Neural cell (in vitro differentiated cells): Measurements from ENCODE around the gene OPN4. TPM values are rescaled to one million over a fixed set of nuclear protein-coding genes. Genes with fewer than 3 reads are reported as not detected.

Experiments used
- H2AFZ ChIP-seq: fragments of 200-600, 300-800 bp; sonication (generic), shearing (Covaris generic); 2 replicates; pipeline ENCODE4 v1.6.0; 2014; ENCODE audit warnings: low read depth, mild to moderate bottlenecking, antibody characterized with exemption, low read length, moderate library complexity
- H3F3A ChIP-seq: fragments of 200-600 bp; shearing (Covaris generic); 2 replicates; pipeline ENCODE4 v1.6.1; 2016; ENCODE audit warnings: mild to moderate bottlenecking, moderate library complexity, mixed read lengths, antibody characterized with exemption, low read length; ENCODE audit not compliant: insufficient read depth, poor library complexity, severe bottlenecking
- H3K27ac ChIP-seq: fragments of 200-600, 300-800 bp; sonication (generic), shearing (Covaris generic); 2 replicates; pipeline ENCODE4 v1.5.1; 2014; ENCODE audit warnings: mild to moderate bottlenecking, low read length, moderate library complexity
- H3K27me3 ChIP-seq: fragments of 300-800, 200-600 bp; sonication (generic), shearing (Covaris generic); 2 replicates; pipeline ENCODE4 v1.6.0; 2014; ENCODE audit warnings: mild to moderate bottlenecking, low read depth, low read length, moderate library complexity; ENCODE audit not compliant: insufficient read depth
- H3K36me3 ChIP-seq: fragments of 300-800, 200-600 bp; sonication (generic), shearing (Covaris generic); 2 replicates; pipeline ENCODE4 v1.5.1; 2014; ENCODE audit warnings: mild to moderate bottlenecking, antibody characterized with exemption, low read length, moderate library complexity; ENCODE audit not compliant: insufficient read depth
- H3K4me2 ChIP-seq: fragments of 300-800, 200-600 bp; sonication (generic), shearing (Covaris generic); 2 replicates; pipeline ENCODE4 v1.6.0; 2014; ENCODE audit warnings: mild to moderate bottlenecking, low read length
- H3K4me3 ChIP-seq: fragments of 300-800, 200-600 bp; sonication (generic), shearing (Covaris generic); 2 replicates; pipeline ENCODE4 v1.5.1; 2014; ENCODE audit warnings: mild to moderate bottlenecking, low read length, moderate library complexity
- H3K79me2 ChIP-seq: fragments of 200-600 bp; shearing (Covaris generic); replicated peaks from 2 replicates; pipeline ENCODE4 v1.6.0; 2014; ENCODE audit warnings: mild to moderate bottlenecking, low read length, moderate library complexity; ENCODE audit not compliant: insufficient read depth
- H3K9ac ChIP-seq: fragments of 300-800, 200-600 bp; sonication (generic), shearing (Covaris generic); 2 replicates; pipeline ENCODE4 v1.6.1; 2016; ENCODE audit warnings: mild to moderate bottlenecking, low read length, mixed read lengths
- H3K9me2 ChIP-seq: fragments of 200-600 bp; shearing (Covaris generic); 2 replicates; pipeline ENCODE4 v1.6.1; 2016; ENCODE audit warnings: mild to moderate bottlenecking, low read length, mixed read lengths; ENCODE audit not compliant: insufficient read depth
- H3K9me3 ChIP-seq: fragments of 200-600, 300-800 bp; sonication (generic), shearing (Covaris generic); 2 replicates; pipeline ENCODE4 v1.6.1; 2016; ENCODE audit warnings: mild to moderate bottlenecking, mixed run types, low read length, moderate library complexity, mixed read lengths
- H4K20me1 ChIP-seq: fragments of 200-600 bp; shearing (Covaris generic); 2 replicates; pipeline ENCODE4 v1.6.1; 2016; ENCODE audit warnings: mild to moderate bottlenecking, mixed run types; ENCODE audit not compliant: insufficient read depth
- CTCF ChIP-seq: fragments of 450-650 bp; IDR thresholded peaks from 2 replicates; pipeline ENCODE4 v1.5.1; 2014; ENCODE audit warnings: antibody characterized with exemption, mild to moderate bottlenecking, moderate library complexity; ENCODE audit not compliant: poor library complexity, severe bottlenecking
- EP300 ChIP-seq: fragments of 450-650 bp; conservative IDR thresholded peaks from 2 replicates; pipeline ENCODE4 v1.6.1; 2014; ENCODE audit warnings: antibody characterized with exemption, mild to moderate bottlenecking, moderate library complexity; ENCODE audit not compliant: poor library complexity, severe bottlenecking
- EZH2 ChIP-seq: fragments of 200-600, 300-800 bp; shearing (Covaris generic), sonication (generic); IDR thresholded peaks from 2 replicates; pipeline ENCODE4 v1.6.1; 2014; ENCODE audit warnings: antibody characterized with exemption, low read length, borderline replicate concordance, mild to moderate bottlenecking; ENCODE audit not compliant: insufficient read depth, poor library complexity, severe bottlenecking
- MXI1 ChIP-seq: fragments of 450-650 bp; conservative IDR thresholded peaks from 2 replicates; pipeline ENCODE4 v1.6.1; 2014; ENCODE audit warnings: antibody characterized with exemption, mild to moderate bottlenecking; ENCODE audit not compliant: poor library complexity, severe bottlenecking
- POLR2AphosphoS5 ChIP-seq: IDR thresholded peaks from 2 replicates; pipeline ENCODE4 v1.6.1; 2012
- RAD21 ChIP-seq: fragments of 450-650 bp; conservative IDR thresholded peaks from 2 replicates; pipeline ENCODE4 v1.6.1; 2014; ENCODE audit warnings: antibody characterized with exemption, mild to moderate bottlenecking, moderate library complexity
- REST ChIP-seq: IDR thresholded peaks from 2 replicates; pipeline ENCODE4 v1.6.1; 2012; ENCODE audit warnings: borderline replicate concordance
- SMC3 ChIP-seq: fragments of 450-650 bp; conservative IDR thresholded peaks from 2 replicates; pipeline ENCODE4 v1.6.1; 2014; ENCODE audit warnings: antibody characterized with exemption, mild to moderate bottlenecking, moderate library complexity; ENCODE audit not compliant: poor library complexity
- TAF1 ChIP-seq: IDR thresholded peaks from 2 replicates; pipeline ENCODE4 v1.6.1; 2012; ENCODE audit warnings: low read depth
- polyA plus RNA-seq: library from polyadenylated mRNA; depleted of rRNA; stranded (reverse); fragments of >200 nt; gene quantifications from 2 replicates; pipeline ENCODE4 v1.2.3, GENCODE V29; 2014

Gene OPN4
- polyA plus RNA-seq, 1 donor from 2014 or later, result not detected

GRCh38 chr10:86682675-86683074, 28.3 kb downstream of the OPN4 start:
- Histone ChIP-seq H3K9ac (no peak overlapping the region), H3K27me3 (no peaks in the 10 kb centered on the region), H3F3A (no peaks in the 10 kb centered on the region), H3K79me2 (no peaks in the 10 kb centered on the region), H3K9me3 (no peaks in the 10 kb centered on the region), H3K4me3 (no peak overlapping the region), H2AFZ (no peak overlapping the region), H3K36me3 (no peaks in the 10 kb centered on the region), H3K4me2 (no peak overlapping the region), H4K20me1 (no peaks in the 10 kb centered on the region), H3K27ac (no peak overlapping the region), H3K9me2 (no peaks in the 10 kb centered on the region)
- TF ChIP-seq SMC3 (no peak), CTCF (no peak), EP300 (no peak), RAD21 (no peak), REST (no peak), POLR2AphosphoS5 (no peak), MXI1 (no peak), TAF1 (no peak)

- TF ChIP-seq CTCF (no peak), EP300 (no peak), EZH2 (no peak), POLR2AphosphoS5 (no peak), MXI1 (no peak), TAF1 (no peak), SMC3 (no peak), REST (no peak), RAD21 (no peak)
- Histone ChIP-seq H4K20me1 (no peaks in the 10 kb centered on the region), H3K36me3 (no peaks in the 10 kb centered on the region), H3K79me2 (no peaks in the 10 kb centered on the region), H3K9me3 (no peaks in the 10 kb centered on the region), H2AFZ (no peak overlapping the region), H3K4me3 (no peak overlapping the region), H3K27ac (no peak overlapping the region), H3K9me2 (no peaks in the 10 kb centered on the region), H3K9ac (no peak overlapping the region), H3K4me2 (no peak overlapping the region), H3F3A (no peaks in the 10 kb centered on the region), H3K27me3 (no peaks in the 10 kb centered on the region)
These were observed 30.2 kb downstream of the OPN4 start for GRCh38 chr10:86684331-86685097.
